Breast epithelium (tissue), 4 donors: Measurements from ENCODE around the gene CYTH1. TPM values are rescaled to one million over a fixed set of nuclear protein-coding genes. Genes with fewer than 3 reads are reported as not detected.
A peak's percentile ranks its signal among the peaks of the same experiment; 100 is the strongest.

Experiments used
- DNase-seq, 2 donors: peaks; one replicate each; pipeline ENCODE4 v3.0.0-alpha.2; 2019; ENCODE audit warnings: low spot score in 2 of 2
- H3K27ac ChIP-seq, 2 donors: fragments of 200-600 bp; sonication (generic) in 1 of 2; one replicate each; pipeline ENCODE4 v1.5.1; 2016 to 2019; ENCODE audit warnings: mild to moderate bottlenecking in 1 of 2
- H3K27me3 ChIP-seq, 2 donors: fragments of 200-600 bp; sonication (generic) in 1 of 2; one replicate each; pipeline versions ENCODE4 v1.5.1 to v1.6.0; 2017 to 2019; ENCODE audit warnings: control low read depth in 1 of 2, mild to moderate bottlenecking in 1 of 2
- H3K36me3 ChIP-seq: fragments of 200-600 bp; one replicate; pipeline ENCODE4 v1.5.1; 2019
- H3K4me1 ChIP-seq, 2 donors: fragments of 200-600 bp; sonication (generic); one replicate each; pipeline ENCODE4 v1.5.1; 2016 to 2019; ENCODE audit warnings: control low read depth in 1 of 2
- H3K4me3 ChIP-seq, 3 donors: fragments of 200-600 bp; sonication (generic); 1 replicate in 2 of 3; 2 replicates in 1 of 3; pipeline ENCODE4 v1.5.1; 2016 to 2019; ENCODE audit warnings: mild to moderate bottlenecking in 3 of 3, moderate library complexity in 2 of 3
- H3K9me3 ChIP-seq, 2 donors: fragments of 200-600 bp; sonication (generic) in 1 of 2; one replicate each; pipeline ENCODE4 v1.5.1; 2016 to 2019; ENCODE audit warnings: control low read depth in 1 of 2
- POLR2A ChIP-seq: fragments of 450-650 bp; IDR thresholded peaks from one replicate; pipeline ENCODE4 v1.6.1; 2016; ENCODE audit warnings: antibody characterized with exemption, mild to moderate bottlenecking, moderate library complexity
- POLR2AphosphoS5 ChIP-seq, 3 donors: sonication (generic); formaldehyde crosslinking; IDR thresholded peaks; one replicate each; pipeline ENCODE4 v1.6.1; 2017; ENCODE audit warnings: antibody characterized with exemption in 3 of 3
- intact Hi-C: fragments of 100-400 bp; cut with DNase I; formaldehyde crosslinking; loops from one replicate; pipeline ENCODE4 v1.15.1; 2023; ENCODE audit warnings: low total_unique reads
- total RNA-seq, 3 donors: library from RNA; depleted of rRNA; stranded (reverse); fragments of >200 nt; gene quantifications; one replicate each; pipeline ENCODE4 v1.1.0, GENCODE V29; 2016
- TF ChIP-seq, protein P1 (sequence below), 3 donors: fragments of 450-650 bp; IDR thresholded peaks; one replicate each; pipeline ENCODE4 v1.5.1; 2016 to 2017; ENCODE audit warnings: antibody characterized with exemption in 3 of 3, mild to moderate bottlenecking in 3 of 3, moderate library complexity in 3 of 3

CYTH1 gene
- total RNA-seq, 3 donors from 2014 or later = 49.5 to 64.8 (median 50.7) TPM

DNA sequence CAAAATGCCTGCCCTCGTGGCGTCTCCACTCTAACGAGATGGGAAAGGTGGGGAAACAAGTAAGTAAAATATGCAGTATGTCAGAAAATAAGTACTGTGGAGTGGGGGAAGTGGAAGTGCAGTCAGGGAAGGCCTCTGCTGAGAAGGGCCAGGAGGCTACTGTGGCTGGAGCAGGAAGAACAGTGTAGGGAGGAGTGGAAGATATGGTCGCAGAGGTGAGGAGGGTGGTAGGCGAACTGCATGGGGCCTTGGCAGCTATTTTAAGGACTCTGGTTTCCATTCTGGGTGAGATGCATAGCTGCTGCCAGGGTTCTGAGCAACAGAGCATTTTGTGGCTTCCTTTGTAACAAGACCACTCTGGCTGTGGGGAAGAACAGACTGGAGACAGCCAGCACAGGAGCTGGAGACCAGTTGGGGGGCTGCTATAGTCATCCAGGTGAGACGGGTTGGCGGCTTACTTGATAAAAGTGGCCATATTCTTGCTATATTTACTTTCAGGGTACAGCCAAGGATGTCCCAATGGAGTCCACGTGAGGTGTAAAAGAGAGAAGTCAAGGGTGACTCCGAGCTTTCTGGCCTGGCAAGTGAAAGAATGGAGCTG lies 42.6 kb downstream of the CYTH1 start:
- no peak for TF ChIP-seq POLR2A
- TF ChIP-seq, protein P1, sequence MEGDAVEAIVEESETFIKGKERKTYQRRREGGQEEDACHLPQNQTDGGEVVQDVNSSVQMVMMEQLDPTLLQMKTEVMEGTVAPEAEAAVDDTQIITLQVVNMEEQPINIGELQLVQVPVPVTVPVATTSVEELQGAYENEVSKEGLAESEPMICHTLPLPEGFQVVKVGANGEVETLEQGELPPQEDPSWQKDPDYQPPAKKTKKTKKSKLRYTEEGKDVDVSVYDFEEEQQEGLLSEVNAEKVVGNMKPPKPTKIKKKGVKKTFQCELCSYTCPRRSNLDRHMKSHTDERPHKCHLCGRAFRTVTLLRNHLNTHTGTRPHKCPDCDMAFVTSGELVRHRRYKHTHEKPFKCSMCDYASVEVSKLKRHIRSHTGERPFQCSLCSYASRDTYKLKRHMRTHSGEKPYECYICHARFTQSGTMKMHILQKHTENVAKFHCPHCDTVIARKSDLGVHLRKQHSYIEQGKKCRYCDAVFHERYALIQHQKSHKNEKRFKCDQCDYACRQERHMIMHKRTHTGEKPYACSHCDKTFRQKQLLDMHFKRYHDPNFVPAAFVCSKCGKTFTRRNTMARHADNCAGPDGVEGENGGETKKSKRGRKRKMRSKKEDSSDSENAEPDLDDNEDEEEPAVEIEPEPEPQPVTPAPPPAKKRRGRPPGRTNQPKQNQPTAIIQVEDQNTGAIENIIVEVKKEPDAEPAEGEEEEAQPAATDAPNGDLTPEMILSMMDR (IDR thresholded peaks at IDR 0.05) = no peak
- no peak for TF ChIP-seq POLR2AphosphoS5 (IDR thresholded peaks at IDR 0.05)
- Histone ChIP-seq H3K4me3 (no peak overlapping the region), H3K27me3 (no peaks in the 10 kb centered on the region), H3K4me1 (peaks cover 0 to 8% of the 10 kb centered on the region in 2 donors), H3K36me3 (no peaks in the 10 kb centered on the region), H3K9me3 (no peaks in the 10 kb centered on the region), H3K27ac (no peak overlapping the region)
- intact Hi-C loops = no loop called here
- DNase-seq = no peak

DNA sequence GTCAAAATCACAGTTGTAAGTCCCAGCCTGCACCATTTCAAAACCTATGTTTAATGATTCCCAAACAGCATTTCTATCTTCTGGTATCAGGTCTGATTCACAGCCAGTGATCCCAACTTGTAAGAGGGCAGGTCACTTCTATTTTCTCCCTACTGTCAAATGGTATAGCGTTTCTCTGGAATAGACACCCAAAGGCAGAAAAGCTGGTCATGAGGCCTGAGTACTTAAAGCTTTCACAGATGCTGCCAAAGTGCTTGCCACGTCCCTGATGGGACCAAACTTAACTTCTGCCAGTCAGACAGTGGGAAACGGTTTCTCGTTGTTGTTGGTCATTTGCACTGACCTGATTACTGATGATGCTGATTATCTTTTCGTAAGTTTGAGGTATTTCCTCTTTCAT lies 43.4 kb downstream of the CYTH1 start:
- Histone ChIP-seq H3K27me3 (no peaks in the 10 kb centered on the region), H3K36me3 (no peaks in the 10 kb centered on the region), H3K4me3 (no peak overlapping the region), H3K9me3 (no peaks in the 10 kb centered on the region), H3K4me1 (peaks cover 0 to 8% of the 10 kb centered on the region in 2 donors), H3K27ac (no peak overlapping the region)
- intact Hi-C loops = no loop called here
- no peak for DNase-seq
- no peak for TF ChIP-seq POLR2AphosphoS5 (IDR thresholded peaks at IDR 0.05)
- TF ChIP-seq, protein P1 (IDR thresholded peaks at IDR 0.05) = no peak
- TF ChIP-seq POLR2A = no peak

DNA sequence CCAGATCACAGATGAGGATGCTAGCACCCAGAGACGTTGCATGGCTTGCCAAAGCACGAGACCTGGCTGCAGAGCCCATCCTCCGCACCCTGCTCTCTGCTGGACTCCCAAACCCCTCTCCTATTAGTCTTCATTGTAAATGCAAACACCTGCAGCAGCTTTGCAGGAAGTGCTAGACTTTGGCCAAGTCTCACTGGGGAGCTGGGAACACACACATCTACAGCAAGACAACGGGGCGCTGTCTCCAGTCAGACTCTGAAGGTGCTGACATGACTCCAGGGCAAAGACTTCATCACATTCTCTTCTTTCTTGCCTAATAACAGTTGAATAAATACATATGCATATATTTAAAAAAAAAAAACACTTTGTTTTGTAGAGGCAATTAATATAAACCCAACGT lies 43.8 kb downstream of the CYTH1 start:
- no peaks in the 10 kb centered on the region for H3K36me3 ChIP-seq
- H3K27me3 ChIP-seq = no peaks in the 10 kb centered on the region
- no peak for DNase-seq
- TF ChIP-seq POLR2A (no peak), POLR2AphosphoS5 (IDR thresholded peaks at IDR 0.05) (no peak)
- TF ChIP-seq, protein P1 (IDR thresholded peaks at IDR 0.05) = no peak
- H3K9me3 ChIP-seq = no peaks in the 10 kb centered on the region
- intact Hi-C loops = no loop called here
- H3K4me3 ChIP-seq = no peak overlapping the region
- H3K27ac ChIP-seq = no peak overlapping the region
- peaks cover 2 to 8% of the 10 kb centered on the region in 2 donors for H3K4me1 ChIP-seq

DNA sequence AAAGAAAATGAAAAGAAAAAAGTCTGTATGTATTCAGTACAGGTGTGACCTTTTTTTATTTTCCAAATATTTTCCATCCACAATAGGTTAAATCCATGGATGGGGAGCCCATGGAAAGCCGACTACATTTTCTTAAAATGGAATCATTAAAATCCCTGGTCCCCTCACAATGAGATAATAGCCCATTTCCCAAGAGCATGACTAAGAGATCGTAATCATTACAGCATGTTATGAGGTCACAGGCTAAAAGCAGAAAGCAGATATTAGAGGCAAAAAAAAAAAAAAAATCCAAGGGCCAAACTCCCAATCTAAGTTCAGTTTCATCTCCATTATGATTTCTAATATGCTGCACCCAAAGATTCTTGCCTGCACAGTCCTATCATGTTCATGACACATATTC lies 44.7 kb downstream of the CYTH1 start:
- Histone ChIP-seq H3K36me3 (no peaks in the 10 kb centered on the region), H3K27ac (peak overlapping the region; percentile 84 to 87), H3K27me3 (no peaks in the 10 kb centered on the region), H3K4me3 (peak overlapping the region in 2 of 3 donors; percentile 57 to 74), H3K9me3 (no peaks in the 10 kb centered on the region), H3K4me1 (peaks cover 2 to 8% of the 10 kb centered on the region in 2 donors)
- DNase-seq = no peak
- TF ChIP-seq POLR2AphosphoS5 (IDR thresholded peaks at IDR 0.05) = no peak
- TF ChIP-seq POLR2A = no peak
- TF ChIP-seq, protein P1 (IDR thresholded peaks at IDR 0.05) = no peak
- intact Hi-C loops = no loop called here

DNA sequence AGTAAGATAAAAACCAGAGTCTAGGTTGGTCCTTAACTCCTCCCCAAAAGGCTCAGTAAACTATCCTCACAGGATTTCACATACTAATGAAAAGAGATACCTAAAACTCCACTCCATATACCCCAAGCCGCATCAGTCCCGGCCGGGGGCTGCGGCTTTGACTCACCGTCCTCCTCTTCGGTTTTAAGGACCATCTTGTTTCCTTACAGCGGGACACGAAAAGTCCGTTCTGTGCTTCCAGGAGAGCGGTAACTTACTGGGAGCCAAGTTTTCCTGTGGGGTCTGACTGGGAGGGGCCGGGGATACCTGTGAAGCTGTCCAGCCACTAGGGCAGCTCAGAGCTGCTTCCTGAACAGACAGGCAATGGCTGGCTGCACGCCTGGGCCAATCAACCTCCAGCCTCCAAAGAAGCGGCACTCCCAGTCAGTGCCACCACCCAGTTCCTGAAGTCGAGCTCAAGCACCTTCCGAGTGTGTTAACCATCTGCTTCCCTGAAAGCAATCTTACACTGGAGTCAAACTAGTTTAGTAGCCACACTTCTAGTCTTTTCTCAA lies 45.5 kb downstream of the CYTH1 start:
- Histone ChIP-seq H3K27ac (peak overlapping the region; percentile 84 to 87), H3K9me3 (no peaks in the 10 kb centered on the region), H3K27me3 (no peaks in the 10 kb centered on the region), H3K36me3 (no peaks in the 10 kb centered on the region), H3K4me1 (peaks cover 2 to 8% of the 10 kb centered on the region in 2 donors), H3K4me3 (peak overlapping the region; percentile 47 to 74 (median 57))
- DNase-seq = peak; percentile 87 to 90
- intact Hi-C loops = no loop called here
- no peak for TF ChIP-seq POLR2A
- TF ChIP-seq POLR2AphosphoS5 (IDR thresholded peaks at IDR 0.05) = peak; percentile 30 to 59 (median 37)
- TF ChIP-seq, protein P1 (IDR thresholded peaks at IDR 0.05) = peak in 2 of 3 donors; percentile 22 to 43
